HCT116 (cell line): ENCODE data around the gene RPRD1B. TPM values are rescaled to one million over a fixed set of nuclear protein-coding genes. Genes with fewer than 3 reads are reported as not detected.

Source experiments
- ATAC-seq: fragments of 200-7000 bp; cut with Tn5 transposase; 2 replicates; pipeline ENCODE4 v1.9.1; 2020; ENCODE audit warnings: mild to moderate bottlenecking, moderate library complexity
- BruUV-seq: library from RNA; stranded (reverse); fragments of 400-500 nt; replicated peaks from 2 replicates; lab custom pipeline; 2021; lab: Mats Ljungman, UMichigan
- CTCF ChIA-PET: fragments of 300-600 bp; sonication (Branson Sonifier 250); formaldehyde crosslinking; loops from one replicate; lab custom pipeline; 2021; ENCODE audit warnings: antibody characterized with exemption; lab: Charles Lee
- POLR2A ChIA-PET: fragments of 300-600, 350-600 bp; sonication (Branson Sonifier 250); formaldehyde crosslinking; loops from one replicate; lab custom pipeline; 2021; ENCODE audit warnings: antibody characterized with exemption; lab: Charles Lee
- RAD21 ChIA-PET, 2 experiments: fragments of 300-600 bp; sonication (Branson Sonifier 250); formaldehyde crosslinking; loops; one replicate each; lab custom pipeline; 2023; ENCODE audit warnings: low total read pairs in 2 of 2; ENCODE audit not compliant: uncharacterized antibody in 2 of 2, unreplicated experiment in 2 of 2, low non-redundant PET in 1 of 2; lab: Charles Lee
- DNase-seq: peaks from one replicate; pipeline ENCODE4 v3.0.0-alpha.2; 2010; ENCODE audit warnings: low read depth, low spot score
- H2AFZ ChIP-seq: fragments of 200-600 bp; shearing (Covaris generic), sonication (generic); 2 replicates; pipeline ENCODE4 v1.6.1; 2017; ENCODE audit warnings: low read depth, mixed run types, mixed read lengths, antibody characterized with exemption, low read length; ENCODE audit not compliant: poor library complexity, severe bottlenecking
- H3K27ac ChIP-seq: 2 replicates; pipeline ENCODE4 v1.5.1; 2012; ENCODE audit warnings: low read depth, low read length
- H3K27me3 ChIP-seq: fragments of 200-600 bp; sonication (generic); 2 replicates; pipeline ENCODE4 v1.6.1; 2016; ENCODE audit warnings: mixed run types, low read length, mixed read lengths; ENCODE audit not compliant: insufficient read depth
- H3K36me3 ChIP-seq, 2 experiments: fragments of 200-500 bp in 1 of 2; fragments of 200-600 bp in 1 of 2; sonication (Bioruptor generic) in 1 of 2; sonication (generic) in 1 of 2; 2 replicates each; pipeline versions ENCODE4 v1.5.1 to v1.6.1; 2014 to 2016; ENCODE audit warnings: low read length in 2 of 2, inconsistent platforms in 1 of 2, mixed read lengths in 1 of 2, mixed run types in 1 of 2; ENCODE audit not compliant: insufficient read depth in 2 of 2, control insufficient read depth in 1 of 2
- H3K4me1 ChIP-seq, 2 experiments: fragments of 200-600 bp in 1 of 2; sonication (generic) in 1 of 2; 2 replicates each; pipeline versions ENCODE4 v1.5.1 to v1.6.1; 2012 to 2017; ENCODE audit warnings: low read length in 2 of 2, inconsistent platforms in 1 of 2, mild to moderate bottlenecking in 1 of 2, mixed read lengths in 1 of 2, mixed run types in 1 of 2, moderate library complexity in 1 of 2; ENCODE audit not compliant: insufficient read depth in 2 of 2, control insufficient read depth in 1 of 2
- H3K4me2 ChIP-seq: fragments of 200-600 bp; sonication (generic); 2 replicates; pipeline ENCODE4 v1.6.1; 2017; ENCODE audit warnings: mixed run types, low read length, mixed read lengths
- H3K4me3 ChIP-seq, 2 experiments: fragments of 200-600 bp in 1 of 2; sonication (generic) in 1 of 2; replicated peaks in 1 of 2; 2 replicates each; pipeline ENCODE4 v1.5.1; 2011 to 2016; ENCODE audit warnings: low read length in 2 of 2, control low read depth in 1 of 2, low read depth in 1 of 2, mild to moderate bottlenecking in 1 of 2, mixed read lengths in 1 of 2, mixed run types in 1 of 2
- H3K79me2 ChIP-seq: fragments of 200-600 bp; sonication (generic); 2 replicates; pipeline ENCODE4 v1.6.1; 2017; ENCODE audit warnings: mild to moderate bottlenecking, mixed run types, low read length, moderate library complexity, mixed read lengths; ENCODE audit not compliant: insufficient read depth
- H3K9ac ChIP-seq: fragments of 200-600 bp; sonication (generic); 2 replicates; pipeline ENCODE4 v1.6.1; 2016; ENCODE audit warnings: low read length, mixed read lengths
- H3K9me2 ChIP-seq: fragments of 200-600 bp; sonication (generic), shearing (Covaris generic); 2 replicates; pipeline ENCODE4 v1.6.1; 2017; ENCODE audit warnings: mixed run types, mild to moderate bottlenecking, moderate library complexity; ENCODE audit not compliant: insufficient read depth
- H3K9me3 ChIP-seq, 2 experiments: fragments of 200-500 bp in 1 of 2; fragments of 200-600 bp in 1 of 2; sonication (Bioruptor generic) in 1 of 2; sonication (generic) in 1 of 2; 2 replicates each; pipeline ENCODE4 v1.6.1; 2014 to 2017; ENCODE audit warnings: low read length in 2 of 2, mixed read lengths in 2 of 2, inconsistent platforms in 1 of 2, low read depth in 1 of 2, mild to moderate bottlenecking in 1 of 2, mixed run types in 1 of 2, moderate library complexity in 1 of 2; ENCODE audit not compliant: control insufficient read depth in 1 of 2, insufficient read depth in 1 of 2
- H4K20me1 ChIP-seq: fragments of 200-600 bp; sonication (generic), shearing (Covaris generic); 2 replicates; pipeline ENCODE4 v1.6.1; 2017; ENCODE audit warnings: mixed run types, mild to moderate bottlenecking, moderate library complexity; ENCODE audit not compliant: insufficient read depth
- ATF3 ChIP-seq: IDR thresholded peaks from 2 replicates; pipeline ENCODE4 v1.6.1; 2012
- CBX3 ChIP-seq: IDR thresholded peaks from 2 replicates; pipeline ENCODE4 v1.6.1; 2012; ENCODE audit warnings: low read depth
- CEBPB ChIP-seq: IDR thresholded peaks from 2 replicates; pipeline ENCODE4 v1.6.1; 2012; ENCODE audit warnings: low read depth
- EGR1 ChIP-seq: IDR thresholded peaks from 2 replicates; pipeline ENCODE4 v1.6.1; 2012; ENCODE audit warnings: low read depth
- ELF1 ChIP-seq: IDR thresholded peaks from 2 replicates; pipeline ENCODE4 v1.6.1; 2012; ENCODE audit warnings: low read depth, borderline replicate concordance
- EZH2 ChIP-seq: fragments of 200-600 bp; sonication (generic); IDR thresholded peaks from 2 replicates; pipeline ENCODE4 v1.6.1; 2017; ENCODE audit warnings: antibody characterized with exemption, mixed run types
- EZH2phosphoT487 ChIP-seq: fragments of 200-600 bp; IDR thresholded peaks from 2 replicates; pipeline ENCODE4 v1.6.1; 2018; ENCODE audit warnings: antibody characterized with exemption, borderline replicate concordance
- JUND ChIP-seq: IDR thresholded peaks from 2 replicates; pipeline ENCODE4 v1.6.1; 2012
- MAX ChIP-seq: IDR thresholded peaks from 2 replicates; pipeline ENCODE4 v1.6.1; 2012
- POLR2A ChIP-seq: IDR thresholded peaks from 2 replicates; pipeline ENCODE4 v1.7.0; 2011; ENCODE audit warnings: borderline replicate concordance; ENCODE audit not compliant: insufficient read depth, insufficient read length; ENCODE audit errors: extremely low read depth
- POLR2AphosphoS5 ChIP-seq: IDR thresholded peaks from 2 replicates; pipeline ENCODE4 v1.6.1; 2011; ENCODE audit warnings: mild to moderate bottlenecking, low read depth, low read length, moderate library complexity
- SIN3A ChIP-seq: IDR thresholded peaks from 2 replicates; pipeline ENCODE4 v1.6.1; 2012; ENCODE audit warnings: low read depth
- SP1 ChIP-seq: IDR thresholded peaks from 2 replicates; pipeline ENCODE4 v1.6.1; 2012; ENCODE audit warnings: low read depth
- SRF ChIP-seq: IDR thresholded peaks from 2 replicates; pipeline ENCODE4 v1.6.1; 2012; ENCODE audit warnings: low read depth
- YY1 ChIP-seq: IDR thresholded peaks from 2 replicates; pipeline ENCODE4 v1.6.1; 2011; ENCODE audit warnings: low read length, low read depth, moderate library complexity, mild to moderate bottlenecking; ENCODE audit not compliant: insufficient replicate concordance; ENCODE audit errors: extremely low read depth
- ZNF274 ChIP-seq: fragments of 200-500 bp; sonication (Bioruptor generic); IDR thresholded peaks from 2 replicates; pipeline ENCODE4 v1.6.1; 2014; ENCODE audit warnings: mild to moderate bottlenecking, low read depth, low read length, inconsistent platforms
- intact Hi-C: fragments of 100-400 bp; cut with micrococcal nuclease; formaldehyde crosslinking; loops from 2 replicates; pipeline ENCODE4 v1.10.0; 2022
- total RNA-seq: library from RNA; stranded (reverse); gene quantifications from one replicate; pipeline ENCODE4 v1.2.1, GENCODE V29; 2021; ENCODE audit not compliant: unreplicated experiment
- TF ChIP-seq, protein P1 (sequence below): IDR thresholded peaks from 2 replicates; pipeline ENCODE4 v1.6.1; 2011; ENCODE audit warnings: mild to moderate bottlenecking, low read length, moderate library complexity; ENCODE audit not compliant: insufficient replicate concordance; ENCODE audit errors: extremely low read depth

Gene RPRD1B
- total RNA-seq, 1 experiment from 2014 or later, result 30.7 TPM

DNA sequence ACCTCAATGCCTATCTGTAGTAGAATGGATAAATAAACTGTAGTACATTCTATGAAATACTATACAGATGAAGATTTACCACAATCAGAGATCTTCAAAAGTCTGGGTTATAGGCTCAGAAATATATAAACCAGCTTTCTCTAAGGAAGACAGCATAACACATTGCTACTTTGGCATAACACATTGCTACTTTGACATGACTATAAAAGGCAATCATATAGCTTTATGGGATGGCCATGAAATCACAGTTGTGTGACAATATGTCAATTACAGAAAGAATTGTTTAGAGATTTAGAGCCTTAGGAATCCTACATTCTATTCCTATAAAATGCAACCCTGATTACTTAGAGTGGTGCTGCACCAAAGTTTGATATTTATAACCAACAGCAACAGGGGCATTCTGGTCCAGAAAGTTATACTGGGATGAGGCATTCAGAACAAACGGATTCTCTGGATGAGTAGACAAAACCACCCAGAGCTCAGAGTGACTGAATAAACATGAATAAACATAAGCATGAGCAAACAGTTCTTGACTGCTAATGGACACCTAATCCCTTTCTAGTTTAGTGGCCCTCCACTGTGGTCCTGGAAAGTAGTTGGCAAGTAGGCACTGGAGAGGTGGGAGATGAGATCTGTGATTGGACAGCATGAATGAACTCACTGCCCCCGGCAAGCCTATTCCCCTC, 12.3 kb upstream of the RPRD1B start (continued):
- TF ChIP-seq, protein P1, sequence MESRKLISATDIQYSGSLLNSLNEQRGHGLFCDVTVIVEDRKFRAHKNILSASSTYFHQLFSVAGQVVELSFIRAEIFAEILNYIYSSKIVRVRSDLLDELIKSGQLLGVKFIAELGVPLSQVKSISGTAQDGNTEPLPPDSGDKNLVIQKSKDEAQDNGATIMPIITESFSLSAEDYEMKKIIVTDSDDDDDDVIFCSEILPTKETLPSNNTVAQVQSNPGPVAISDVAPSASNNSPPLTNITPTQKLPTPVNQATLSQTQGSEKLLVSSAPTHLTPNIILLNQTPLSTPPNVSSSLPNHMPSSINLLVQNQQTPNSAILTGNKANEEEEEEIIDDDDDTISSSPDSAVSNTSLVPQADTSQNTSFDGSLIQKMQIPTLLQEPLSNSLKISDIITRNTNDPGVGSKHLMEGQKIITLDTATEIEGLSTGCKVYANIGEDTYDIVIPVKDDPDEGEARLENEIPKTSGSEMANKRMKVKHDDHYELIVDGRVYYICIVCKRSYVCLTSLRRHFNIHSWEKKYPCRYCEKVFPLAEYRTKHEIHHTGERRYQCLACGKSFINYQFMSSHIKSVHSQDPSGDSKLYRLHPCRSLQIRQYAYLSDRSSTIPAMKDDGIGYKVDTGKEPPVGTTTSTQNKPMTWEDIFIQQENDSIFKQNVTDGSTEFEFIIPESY, result no peak
- TF ChIP-seq CBX3 (no peak), ATF3 (no peak), POLR2AphosphoS5 (no peak), MAX (no peak), SIN3A (no peak)

GRCh38 chr20:38023181-38024001, 10.2 kb upstream of the RPRD1B start:
- Histone ChIP-seq H3K9ac (no peak overlapping the region), H2AFZ (no peak overlapping the region), H3K27me3 (no peaks in the 10 kb centered on the region), H3K36me3 (peaks cover 0 to 16% of the 10 kb centered on the region in 2 experiments; a peak in 3 of 4 replicates), H3K4me1 (no peaks in the 10 kb centered on the region), H3K4me3 (no peak overlapping the region), H3K9me2 (no peaks in the 10 kb centered on the region), H3K79me2 (peaks cover 99% of the 10 kb centered on the region), H3K9me3 (peaks cover 1 to 12% of the 10 kb centered on the region in 2 experiments; a peak in 2 of 4 replicates), H4K20me1 (peaks cover 12% of the 10 kb centered on the region; the same call in 1 of the 2 replicates), H3K27ac (no peak overlapping the region), H3K4me2 (no peak overlapping the region)
- DNase-seq (no peak), ATAC-seq (no peak)
- ChIA-PET RAD21 (no interaction called here), POLR2A (no interaction called here), CTCF (no interaction called here)
- BruUV-seq, result no TSS peak
- intact Hi-C loops, result no loop called here
- TF ChIP-seq ELF1 (no peak), EZH2phosphoT487 (no peak), SP1 (no peak), JUND (no peak), POLR2A (no peak), ZNF274 (no peak), CEBPB (no peak), POLR2AphosphoS5 (no peak), EGR1 (no peak), CBX3 (no peak), YY1 (no peak), SRF (no peak), EZH2 (no peak)
- TF ChIP-seq, protein P1, result no peak
